GM18511 (cell line): ENCODE data around the gene RFPL3.
"Not testable (repeated sequence)": the region's sequence is repeated elsewhere in the genome, so short reads cannot be mapped to it uniquely, and the experiment has no call there.

Source experiments
- ATAC-seq: cut with Tn5 transposase; IDR thresholded peaks from one replicate; pipeline ENCODE4 v1.9.1; 2021; ENCODE audit warnings: mild to moderate bottlenecking, moderate library complexity; ENCODE audit not compliant: unreplicated experiment

The RFPL3 gene

GRCh38 chr22:32357567-32357966 lies at the start of gene RFPL3:
Gene RFPL3, plus strand, starts transcription at chr22:32357867. Its CDS starts 205 bp downstream, at chr22:32358072.
- not testable (repeated sequence) for ATAC-seq

GRCh38 chr22:32308191-32308590 lies 49.5 kb upstream of the RFPL3 start:
- no peak for ATAC-seq

GRCh38 chr22:32308934-32309333 lies 48.7 kb upstream of the RFPL3 start:
- no peak for ATAC-seq

DNA sequence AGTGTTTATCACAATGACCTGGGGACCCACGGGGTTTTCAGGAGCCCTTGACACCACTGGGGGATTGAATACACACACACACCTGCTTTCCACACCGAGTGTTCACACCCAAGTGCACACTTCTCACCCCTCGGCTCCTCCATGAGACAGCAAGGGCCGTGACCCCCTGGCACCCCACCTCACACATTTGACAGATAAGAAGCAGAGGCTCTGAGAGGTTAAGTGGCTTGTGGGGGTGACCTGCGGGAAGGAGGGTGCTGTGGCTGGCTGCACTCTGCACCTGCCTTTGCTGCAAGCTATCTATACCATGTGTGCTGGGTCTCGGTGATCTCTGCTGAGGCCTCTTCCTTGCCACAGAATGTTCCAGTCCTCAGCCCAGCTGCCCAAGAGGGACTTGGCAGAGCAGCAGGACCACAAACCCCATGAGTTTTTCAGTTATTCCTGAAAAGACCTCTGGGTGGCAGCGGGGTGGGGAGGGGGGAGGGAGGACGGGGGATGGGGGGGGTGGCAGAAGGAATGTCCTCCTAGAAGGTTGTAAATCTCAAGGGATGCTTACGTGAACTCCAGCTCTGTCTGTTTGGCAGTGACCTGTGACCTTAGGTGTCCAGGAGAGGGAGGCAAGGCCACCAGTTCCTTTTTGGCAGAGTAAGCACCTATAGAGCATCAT lies 47.9 kb upstream of the RFPL3 start:
- no peak for ATAC-seq

DNA sequence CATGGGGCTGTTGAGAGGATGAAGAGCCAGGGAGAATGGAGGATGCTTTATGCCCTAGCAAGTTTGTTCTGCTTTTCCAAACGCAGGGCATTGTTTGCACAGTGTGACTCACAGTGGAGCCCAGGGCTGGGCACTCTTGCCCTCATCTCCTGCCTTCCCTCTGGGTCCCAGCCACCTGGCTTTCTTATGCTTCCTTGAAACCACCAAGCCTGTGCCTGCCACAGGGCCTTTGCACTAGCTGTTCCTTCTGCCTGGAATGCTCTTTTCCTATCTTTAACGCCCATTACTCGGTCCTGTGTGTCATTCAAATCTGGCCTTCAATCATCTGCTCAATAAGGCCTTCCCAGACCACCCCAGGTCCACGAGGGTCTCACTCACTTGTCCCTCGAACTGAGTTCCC lies 46.9 kb upstream of the RFPL3 start:
- ATAC-seq, result no peak

DNA sequence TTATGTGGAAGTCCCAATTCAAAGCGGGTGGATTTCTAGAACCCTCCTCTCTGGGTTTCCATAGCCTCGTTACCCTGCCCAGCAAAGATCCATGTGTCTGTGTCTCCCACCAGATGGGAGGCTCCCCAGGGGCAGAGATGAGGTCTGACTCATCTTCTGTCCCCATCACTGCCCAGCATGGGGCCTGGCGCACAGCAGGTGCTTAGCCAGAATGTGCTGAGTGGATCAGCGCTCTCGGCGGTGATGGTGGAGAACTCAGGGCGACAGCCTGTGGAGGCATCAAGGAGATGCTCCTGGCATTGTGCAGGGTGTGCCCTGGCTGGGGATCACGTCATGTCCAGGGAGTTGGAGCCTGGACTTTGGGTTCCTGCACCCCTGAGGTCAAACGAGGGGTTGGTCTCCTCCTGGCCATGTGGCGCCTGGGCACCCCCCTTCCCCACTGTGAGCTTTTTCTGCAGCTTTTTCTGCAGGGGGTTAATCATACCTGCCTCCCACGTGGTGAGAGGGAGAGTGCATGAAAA lies 46.1 kb upstream of the RFPL3 start:
- no peak for ATAC-seq

DNA sequence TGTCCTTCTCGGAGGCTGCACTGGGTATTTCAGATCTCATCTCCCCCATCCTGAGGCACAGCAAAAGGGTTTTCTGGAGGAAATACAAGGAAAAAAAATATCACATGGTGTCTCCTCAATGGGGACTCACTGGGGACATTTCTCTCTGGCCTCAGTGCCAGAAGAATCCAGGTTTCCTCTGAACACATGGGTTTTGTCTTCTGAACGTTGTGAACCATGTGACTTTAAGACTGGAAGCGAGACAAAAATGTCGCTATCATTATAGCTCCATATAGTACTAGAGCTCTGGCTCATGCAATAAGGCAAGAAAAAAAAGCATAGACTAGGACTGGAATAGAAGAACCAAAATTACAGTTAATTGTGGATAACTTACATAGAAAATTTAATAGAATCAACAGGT lies 44.9 kb upstream of the RFPL3 start:
- no peak for ATAC-seq

DNA sequence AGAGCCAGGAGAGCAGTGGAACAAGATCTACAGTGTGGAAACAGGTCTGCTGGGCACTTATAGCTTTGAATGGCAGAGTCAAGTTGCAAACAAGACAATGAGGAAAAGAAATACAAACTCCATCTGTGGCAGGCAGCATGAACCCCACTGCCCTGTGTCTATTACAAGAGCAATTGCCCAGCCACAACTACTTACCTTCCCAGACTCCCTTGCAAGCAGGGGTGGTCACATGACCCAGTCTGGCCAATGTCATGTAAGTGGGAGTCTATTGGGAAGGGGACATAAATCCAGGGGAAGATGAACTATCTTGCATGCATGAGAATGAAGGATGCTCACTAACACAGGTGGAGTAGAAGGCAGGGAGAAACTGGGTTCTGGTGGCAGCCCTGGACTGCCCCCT lies 44.1 kb upstream of the RFPL3 start:
- no peak for ATAC-seq

- no peak for ATAC-seq
Observed at GRCh38 chr22:32317524-32317923, 40.1 kb upstream of the RFPL3 start.

DNA sequence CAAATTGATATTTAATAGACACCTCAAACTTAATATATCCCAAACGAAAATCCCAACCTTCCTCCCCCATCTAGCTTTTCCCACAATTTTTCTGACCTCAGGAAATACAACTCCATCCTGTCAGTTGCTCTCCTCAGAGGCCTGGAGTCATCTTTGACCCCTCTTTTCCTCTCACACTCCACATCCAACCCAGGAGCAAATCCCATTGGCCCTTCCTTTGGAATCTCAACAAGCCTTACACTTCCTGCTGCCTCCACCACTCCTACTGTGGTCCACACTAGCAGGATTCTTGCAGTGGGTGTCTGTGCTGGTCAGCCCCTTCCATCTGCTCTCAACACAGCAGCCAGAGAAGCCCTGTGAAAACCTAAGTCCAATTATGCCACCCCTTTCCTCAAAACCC lies 39.3 kb upstream of the RFPL3 start:
- no peak for ATAC-seq

DNA sequence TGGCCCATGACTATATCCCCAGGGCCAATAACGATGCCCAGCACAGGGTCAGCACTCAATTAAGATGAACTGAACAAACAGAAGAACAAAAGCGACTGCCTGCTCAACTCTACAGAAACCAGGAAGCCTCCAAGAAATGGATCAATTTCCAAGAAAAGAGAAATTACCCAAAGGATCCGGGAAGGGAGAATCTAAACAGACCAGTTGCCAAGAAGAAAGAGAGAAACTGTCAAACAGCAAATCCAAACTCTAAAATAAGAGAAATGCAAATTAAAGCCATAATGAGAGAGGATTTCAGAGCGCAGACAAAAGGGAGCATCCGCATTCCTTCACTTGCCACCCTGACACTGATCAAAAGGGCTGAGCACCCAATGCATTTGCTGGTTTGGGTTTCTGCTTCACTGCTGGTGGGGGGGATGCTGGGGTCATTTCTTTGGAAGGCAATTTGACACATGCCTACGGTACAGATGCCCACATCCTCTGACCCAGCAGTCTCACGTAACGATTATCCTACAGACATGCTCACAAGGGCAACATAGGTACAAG lies 37.7 kb upstream of the RFPL3 start:
- no peak for ATAC-seq

DNA sequence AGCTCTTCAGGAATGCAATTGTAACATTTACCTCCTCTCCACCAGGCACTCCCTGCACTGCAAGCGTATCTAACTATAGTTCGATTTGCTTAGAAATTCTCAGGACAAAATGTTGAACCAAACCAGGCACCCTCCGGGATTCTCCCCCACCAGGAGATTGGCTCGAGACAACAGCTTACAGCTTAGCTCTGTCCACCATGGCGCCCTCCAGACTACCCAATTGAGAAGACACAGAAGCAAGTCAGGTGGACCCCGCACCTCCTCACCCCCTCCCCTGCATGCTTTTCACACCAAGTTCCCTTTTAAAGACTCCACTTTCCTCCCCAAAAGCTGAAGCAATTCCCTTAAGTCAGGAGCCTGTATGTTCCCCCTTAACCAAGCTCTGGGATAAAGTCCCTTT lies 34.7 kb upstream of the RFPL3 start:
- ATAC-seq, result no peak

DNA sequence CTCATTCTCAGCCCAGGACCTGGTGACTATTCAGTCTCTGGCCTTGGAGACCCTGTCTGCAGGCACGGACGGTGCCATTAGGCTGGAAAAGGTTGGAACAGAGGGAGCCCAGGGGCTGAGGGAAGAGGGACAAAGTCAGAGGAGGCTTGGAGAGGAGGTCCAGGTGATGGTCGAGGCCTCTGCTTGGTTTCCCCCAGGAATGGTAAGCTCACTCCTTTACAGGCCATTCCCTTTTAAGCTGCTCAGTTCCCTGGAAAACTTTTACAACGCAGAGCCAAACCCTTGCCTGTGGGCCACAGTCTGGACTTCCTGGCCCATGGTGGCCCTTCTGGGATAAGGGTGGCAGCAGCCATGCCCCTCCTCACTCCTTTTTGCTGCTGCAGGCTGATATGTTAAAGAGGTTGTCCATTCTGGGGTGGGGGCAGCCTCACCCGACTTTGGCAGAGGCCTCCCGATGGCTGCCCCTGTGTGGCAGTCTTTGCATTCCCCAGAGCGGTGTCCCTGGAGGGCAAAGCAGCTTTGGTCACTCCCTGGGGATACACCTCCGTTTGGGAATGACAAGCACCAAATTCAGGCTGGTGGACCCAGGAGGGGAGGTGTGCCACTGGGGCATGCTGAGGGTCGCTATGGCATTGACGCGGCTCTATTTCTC lies 34.0 kb upstream of the RFPL3 start:
- ATAC-seq, result no peak

DNA sequence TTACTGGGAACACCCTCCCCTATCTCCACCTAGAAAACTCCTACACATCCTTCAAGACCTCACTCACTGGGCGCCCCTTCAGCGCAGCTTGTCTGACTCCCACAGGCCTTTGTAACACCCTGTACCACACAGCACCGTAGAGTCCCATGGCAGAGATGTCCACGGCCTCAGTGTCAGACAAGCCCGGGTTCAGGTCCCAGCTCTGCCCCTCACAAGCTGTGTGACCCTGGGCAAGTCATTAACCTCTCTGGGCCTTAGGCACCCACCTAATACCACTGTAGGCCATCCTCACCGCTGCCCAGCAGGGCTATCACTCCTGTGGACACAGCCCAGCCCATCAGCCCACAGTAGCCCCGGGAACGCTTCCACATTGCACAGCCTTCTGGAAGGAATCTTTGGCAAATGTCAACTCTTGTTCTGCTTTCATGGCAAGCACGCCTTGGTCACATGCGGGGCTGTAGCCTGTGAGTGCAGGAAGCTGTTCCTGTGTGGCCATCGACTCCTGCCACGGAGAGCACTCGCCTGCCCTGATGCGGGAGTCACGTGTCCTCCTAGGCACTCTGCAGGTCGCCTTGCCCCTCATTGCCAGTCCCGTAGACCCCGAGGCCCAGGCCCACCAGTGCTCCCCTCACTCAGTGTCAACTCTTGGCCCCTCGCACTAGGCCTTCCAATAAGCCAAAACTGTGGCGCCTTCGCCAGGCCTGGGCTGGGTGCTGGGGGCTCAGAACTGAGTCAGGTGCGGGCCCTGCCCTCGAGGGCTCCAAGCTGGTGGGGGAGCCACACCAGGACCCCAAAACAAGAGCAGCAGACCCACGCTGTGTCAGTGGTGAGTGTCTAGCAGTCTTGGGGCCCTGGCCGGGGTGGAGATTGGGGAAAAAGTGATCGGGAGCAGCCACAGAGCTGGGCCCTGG lies 32.9 kb upstream of the RFPL3 start:
- no peak for ATAC-seq

- no peak for ATAC-seq
Observed at GRCh38 chr22:32325416-32325801, 32.3 kb upstream of the RFPL3 start.

- ATAC-seq, result no peak
Observed at GRCh38 chr22:32325811-32326237, 31.8 kb upstream of the RFPL3 start.

- no peak for ATAC-seq
Observed at GRCh38 chr22:32326647-32327046, 31.0 kb upstream of the RFPL3 start.

DNA sequence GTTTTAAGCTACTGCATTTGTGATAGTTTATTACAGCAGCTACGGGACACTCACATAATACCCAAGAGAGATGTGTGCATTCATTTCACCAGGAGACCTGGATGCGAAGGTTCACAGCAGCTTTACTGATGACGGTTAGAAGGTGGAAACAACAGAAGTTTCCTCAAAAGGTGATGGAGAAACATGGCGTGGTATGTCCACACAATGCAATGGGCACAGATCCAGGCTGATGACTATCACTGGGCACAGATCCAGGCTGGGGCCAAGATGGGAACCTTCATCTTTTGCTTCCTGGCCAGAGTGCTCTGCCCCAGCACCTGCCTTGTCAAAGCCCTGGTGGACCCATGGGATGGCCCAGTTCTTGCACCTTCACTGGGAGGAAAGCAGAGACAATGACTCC lies 30.6 kb upstream of the RFPL3 start:
- ATAC-seq, result no peak

DNA sequence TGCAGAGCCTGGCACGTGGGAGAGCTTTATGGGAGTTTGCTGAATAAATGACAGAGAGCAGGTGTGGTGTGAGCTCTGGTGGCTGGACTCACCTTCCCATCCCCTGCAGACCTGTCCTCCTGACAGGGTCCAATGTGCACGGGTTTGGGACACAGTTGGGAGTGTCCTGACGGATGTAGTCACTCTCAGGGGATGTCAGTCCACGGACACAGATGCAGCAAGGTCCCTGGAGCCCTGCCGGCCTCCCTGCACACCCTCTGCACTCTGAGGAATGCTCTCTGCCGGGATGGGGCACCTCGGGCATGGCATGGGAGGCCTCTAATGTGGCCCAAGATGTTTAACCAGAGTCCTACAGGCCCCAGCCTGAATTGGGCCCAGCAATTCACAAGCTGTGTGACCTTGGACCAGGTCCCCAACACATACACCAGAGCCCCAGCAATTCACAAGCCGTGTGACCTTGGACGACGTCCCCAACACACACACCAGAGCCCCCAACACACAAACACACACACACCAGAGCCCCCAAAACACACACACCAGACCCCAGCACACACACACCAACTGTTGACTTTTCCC lies 30.0 kb upstream of the RFPL3 start:
- ATAC-seq, result no peak

- no peak for ATAC-seq
Observed at GRCh38 chr22:32328306-32329201, 29.1 kb upstream of the RFPL3 start.
